Panc1 (cell line): ENCODE data around the gene SEMA3B. TPM values are rescaled to one million over a fixed set of nuclear protein-coding genes. Genes with fewer than 3 reads are reported as not detected.

ENCODE experiments used
- ATAC-seq: fragments of 200-7000 bp; cut with Tn5 transposase; 2 replicates; pipeline ENCODE4 v1.9.1; 2020; ENCODE audit warnings: mild to moderate bottlenecking, moderate library complexity
- BruUV-seq: library from RNA; stranded (reverse); fragments of 400-500 nt; replicated peaks from 2 replicates; lab custom pipeline; 2021; lab: Mats Ljungman, UMichigan
- CTCF ChIA-PET: fragments of 300-600 bp; sonication (Branson Sonifier 250); formaldehyde crosslinking; loops from one replicate; lab custom pipeline; 2022; ENCODE audit warnings: antibody characterized with exemption; lab: Charles Lee
- POLR2A ChIA-PET: fragments of 300-600 bp; sonication (Branson Sonifier 250); formaldehyde crosslinking; loops from one replicate; lab custom pipeline; 2022; ENCODE audit warnings: antibody characterized with exemption; lab: Charles Lee
- DNase-seq: peaks from one replicate; pipeline ENCODE4 v3.0.0-alpha.2; 2010; ENCODE audit warnings: low read depth, low spot score
- H3K27ac ChIP-seq: 2 replicates; pipeline ENCODE4 v1.5.1; 2011; ENCODE audit warnings: mild to moderate bottlenecking, low read length, inconsistent platforms
- H3K27me3 ChIP-seq: fragments of 200-500 bp; sonication (Bioruptor generic); 2 replicates; pipeline ENCODE4 v1.6.0; 2014; ENCODE audit warnings: low read length, inconsistent platforms; ENCODE audit not compliant: control insufficient read depth, insufficient read depth
- H3K36me3 ChIP-seq: fragments of 200-500 bp; sonication (Bioruptor generic); 2 replicates; pipeline ENCODE4 v1.5.1; 2014; ENCODE audit warnings: inconsistent platforms, mild to moderate bottlenecking, low read length, moderate library complexity; ENCODE audit not compliant: control insufficient read depth, insufficient read depth
- H3K4me1 ChIP-seq: 2 replicates; pipeline ENCODE4 v1.5.1; 2011; ENCODE audit warnings: inconsistent platforms, mild to moderate bottlenecking, low read length, moderate library complexity; ENCODE audit not compliant: control insufficient read depth, insufficient read depth
- H3K4me3 ChIP-seq, 2 experiments: 2 replicates each; pipeline ENCODE4 v1.5.1; 2011 to 2012; ENCODE audit warnings: low read depth in 2 of 2, low read length in 2 of 2, mild to moderate bottlenecking in 2 of 2, inconsistent platforms in 1 of 2, moderate library complexity in 1 of 2
- H3K9me3 ChIP-seq: fragments of 200-500 bp; sonication (Bioruptor generic); 2 replicates; pipeline ENCODE4 v1.5.1; 2014; ENCODE audit warnings: low read depth, mild to moderate bottlenecking, inconsistent platforms, low read length, moderate library complexity; ENCODE audit not compliant: control insufficient read depth, insufficient read depth
- CTCF ChIP-seq: fragments of 450-650 bp; IDR thresholded peaks from 2 replicates; pipeline ENCODE4 v1.5.1; 2017; ENCODE audit warnings: mild to moderate bottlenecking
- POLR2AphosphoS5 ChIP-seq: IDR thresholded peaks from 2 replicates; pipeline ENCODE4 v1.6.1; 2012; ENCODE audit warnings: mild to moderate bottlenecking, low read depth, low read length, moderate library complexity
- REST ChIP-seq, 2 experiments: IDR thresholded peaks; 2 replicates each; pipeline ENCODE4 v1.6.1; 2011 to 2012; ENCODE audit warnings: low read depth in 2 of 2, control low read depth in 1 of 2, low read length in 1 of 2, mild to moderate bottlenecking in 1 of 2, moderate library complexity in 1 of 2; ENCODE audit not compliant: insufficient read depth in 1 of 2
- TCF7L2 ChIP-seq: IDR thresholded peaks from 2 replicates; pipeline ENCODE4 v1.6.1; 2011; ENCODE audit warnings: mild to moderate bottlenecking, low read depth, low read length, inconsistent platforms
- in situ Hi-C: cut with HindIII; loops from 2 replicates; pipeline ENCODE4 v1.10.0; 2016; ENCODE audit warnings: low sequenced_read_pairs, low pct_unique_long_range_greater_than_20kb
- intact Hi-C: fragments of 100-400 bp; cut with micrococcal nuclease; formaldehyde crosslinking; loops from one replicate; pipeline ENCODE4 v1.10.0; 2022; ENCODE audit not compliant: unreplicated experiment
- total RNA-seq: library from RNA; stranded (reverse); gene quantifications from one replicate; pipeline ENCODE4 v1.2.1, GENCODE V29; 2021; ENCODE audit not compliant: unreplicated experiment

SEMA3B gene
- total RNA-seq, 1 experiment from 2014 or later, result 1.4 TPM

GRCh38 chr3:50292159-50293078, 23.5 kb downstream of the SEMA3B start, which contains the start of gene IFRD2:
Gene IFRD2 (minus strand): TSS chr3:50292429. CDS start chr3:50292274, 155 bp downstream.
- Histone ChIP-seq H3K36me3 (no peaks in the 10 kb centered on the region), H3K27ac (peak within 1 kb of the TSS; percentile 93), H3K9me3 (no peaks in the 10 kb centered on the region), H3K4me1 (peaks cover 9% of the 10 kb centered on the region), H3K4me3 (peak within 1 kb of the TSS; percentile 87 to 89), H3K27me3 (no peaks in the 10 kb centered on the region)
- intact Hi-C loops, result no loop called here
- ChIA-PET POLR2A (no interaction called here), CTCF (interaction anchor here (0.6 to 0.7 kb wide), 2 partner anchors 55 to 66 kb away, joined by 3 to 13 read pairs; no protein-coding TSS in a partner anchor)
- TF ChIP-seq POLR2AphosphoS5 (peak; percentile 54; the same call in 1 of the 2 replicates), CTCF (no peak), REST (IDR thresholded peaks at IDR 0.05; ENCODE audit: insufficient read depth in 1 of 2, low read depth in 2 of 2, low read length in 1 of 2) (no peak)
- no TSS peak for BruUV-seq
- ATAC-seq, result peak; percentile 98
- peak; percentile 83 for DNase-seq
- in situ Hi-C loops, result no loop called here

- no peak for ATAC-seq
- BruUV-seq, result no TSS peak
- Histone ChIP-seq H3K4me3 (peak overlapping the region; percentile 57 to 89), H3K36me3 (no peaks in the 10 kb centered on the region), H3K27ac (peak overlapping the region; percentile 89), H3K4me1 (peaks cover 10% of the 10 kb centered on the region), H3K9me3 (no peaks in the 10 kb centered on the region), H3K27me3 (no peaks in the 10 kb centered on the region)
- DNase-seq, result no peak
- no peak for TF ChIP-seq TCF7L2
- ChIA-PET POLR2A (no interaction called here), CTCF (interaction anchor here (0.6 to 0.7 kb wide), 2 partner anchors 28 to 67 kb away, joined by 3 read pairs; no protein-coding TSS in a partner anchor)
- in situ Hi-C loops, result no loop called here
- intact Hi-C loops, result no loop called here
Measured at GRCh38 chr3:50293079-50293801, 24.3 kb downstream of the SEMA3B start.
